Measurements from ENCODE around the gene PSMA5. TPM values are rescaled to one million over a fixed set of nuclear protein-coding genes. Genes with fewer than 3 reads are reported as not detected.
A peak's percentile ranks its signal among the peaks of the same experiment; 100 is the strongest.

PSMA5 gene
- total and polyA plus RNA-seq, 2 of the 13 experiments (the other 11 are each of a cell fraction or from before 2014, with no cell fraction given): 140 to 169 TPM

DNA sequence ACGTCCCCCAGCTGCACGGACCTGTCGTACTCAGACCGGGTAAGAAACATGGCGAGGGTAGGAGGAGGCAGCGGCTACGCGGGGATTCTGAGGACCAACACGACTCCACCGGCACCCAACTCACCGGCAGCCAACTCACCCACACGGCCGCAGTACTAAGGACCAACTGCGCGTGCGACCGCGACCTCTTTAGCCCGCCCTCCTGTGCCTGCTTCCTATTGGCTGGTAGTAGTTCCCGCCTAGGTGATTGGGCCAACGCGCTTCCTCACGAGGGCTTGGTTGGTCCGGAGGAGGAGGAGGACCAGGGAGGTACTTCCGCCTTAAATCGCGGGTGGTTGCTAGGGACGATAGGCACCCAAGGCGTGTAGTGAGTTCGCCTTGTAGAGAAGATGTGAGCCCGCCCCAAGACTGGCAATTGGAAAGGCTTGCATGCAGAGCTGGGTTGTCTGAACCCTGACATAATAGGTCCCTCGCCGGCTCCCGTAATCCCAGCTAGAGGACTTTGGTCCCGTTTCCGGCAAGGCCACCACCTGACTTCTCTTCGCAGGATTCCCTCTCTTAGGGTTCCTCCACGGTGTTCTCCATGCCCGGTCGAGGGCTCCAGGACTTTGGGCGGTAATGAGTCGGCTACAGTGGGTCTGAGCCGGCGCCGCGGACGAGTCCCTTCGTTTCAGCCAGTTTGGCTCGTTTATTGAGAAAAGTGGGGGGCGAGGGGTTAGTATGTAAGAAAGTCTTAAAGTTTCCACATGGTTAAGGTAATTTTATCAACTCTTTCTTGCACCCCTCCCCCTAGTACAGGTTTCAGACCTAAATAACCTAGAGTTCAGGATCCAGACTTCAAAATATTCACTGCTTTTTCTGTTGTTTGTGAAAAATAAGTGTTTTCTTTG, at the start of gene PSMA5 (continued):
- TF ChIP-seq, protein P1, sequence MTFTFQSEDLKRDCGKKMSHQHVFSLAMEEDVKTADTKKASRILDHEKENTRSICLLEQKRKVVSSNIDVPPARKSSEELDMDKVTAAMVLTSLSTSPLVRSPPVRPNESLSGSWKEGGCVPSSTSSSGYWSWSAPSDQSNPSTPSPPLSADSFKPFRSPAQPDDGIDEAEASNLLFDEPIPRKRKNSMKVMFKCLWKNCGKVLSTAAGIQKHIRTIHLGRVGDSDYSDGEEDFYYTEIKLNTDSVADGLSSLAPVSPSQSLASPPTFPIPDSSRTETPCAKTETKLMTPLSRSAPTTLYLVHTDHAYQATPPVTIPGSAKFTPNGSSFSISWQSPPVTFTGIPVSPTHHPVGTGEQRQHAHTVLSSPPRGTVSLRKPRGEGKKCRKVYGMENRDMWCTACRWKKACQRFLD (CRISPR knock-in tag; IDR thresholded peaks at IDR 0.05; ENCODE audit: borderline replicate concordance): no peak
- TF ChIP-seq SOX6 (IDR thresholded peaks at IDR 0.05) (no peak), SOX6 (CRISPR knock-in tag; IDR thresholded peaks at IDR 0.05) (peak; percentile 63), RFX3 (CRISPR knock-in tag; IDR thresholded peaks at IDR 0.05) (peak; percentile 67), RAD21 (CRISPR knock-in tag; IDR thresholded peaks at IDR 0.05) (peak; percentile 60), MBD4 (IDR thresholded peaks at IDR 0.05; ENCODE audit: borderline replicate concordance, low read length) (no peak), NAIF1 (CRISPR knock-in tag; IDR thresholded peaks at IDR 0.05; ENCODE audit: borderline replicate concordance) (peak; percentile 73; the same call in 1 of the 2 replicates), KDM5B (CRISPR knock-in tag; IDR thresholded peaks at IDR 0.05; ENCODE audit: borderline replicate concordance) (peak; percentile 82; the same call in 1 of the 2 replicates), ARHGAP35 (CRISPR knock-in tag; IDR thresholded peaks at IDR 0.05; ENCODE audit: borderline replicate concordance) (no peak), MYNN (CRISPR knock-in tag; IDR thresholded peaks at IDR 0.05; ENCODE audit: low read depth) (peak; percentile 82; the same call in 1 of the 2 replicates), CENPX (CRISPR knock-in tag; IDR thresholded peaks at IDR 0.05) (no peak), HES4 (CRISPR knock-in tag; IDR thresholded peaks at IDR 0.05; ENCODE audit: borderline replicate concordance) (no peak; the same call in 1 of the 2 replicates), EHMT2 (IDR thresholded peaks at IDR 0.05; ENCODE audit: borderline replicate concordance, low read depth, low read length) (peak; percentile 89; the same call in 1 of the 2 replicates)
- TF ChIP-seq, protein P2, sequence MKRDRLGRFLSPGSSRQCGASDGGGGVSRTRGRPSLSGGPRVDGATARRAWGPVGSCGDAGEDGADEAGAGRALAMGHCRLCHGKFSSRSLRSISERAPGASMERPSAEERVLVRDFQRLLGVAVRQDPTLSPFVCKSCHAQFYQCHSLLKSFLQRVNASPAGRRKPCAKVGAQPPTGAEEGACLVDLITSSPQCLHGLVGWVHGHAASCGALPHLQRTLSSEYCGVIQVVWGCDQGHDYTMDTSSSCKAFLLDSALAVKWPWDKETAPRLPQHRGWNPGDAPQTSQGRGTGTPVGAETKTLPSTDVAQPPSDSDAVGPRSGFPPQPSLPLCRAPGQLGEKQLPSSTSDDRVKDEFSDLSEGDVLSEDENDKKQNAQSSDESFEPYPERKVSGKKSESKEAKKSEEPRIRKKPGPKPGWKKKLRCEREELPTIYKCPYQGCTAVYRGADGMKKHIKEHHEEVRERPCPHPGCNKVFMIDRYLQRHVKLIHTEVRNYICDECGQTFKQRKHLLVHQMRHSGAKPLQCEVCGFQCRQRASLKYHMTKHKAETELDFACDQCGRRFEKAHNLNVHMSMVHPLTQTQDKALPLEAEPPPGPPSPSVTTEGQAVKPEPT (CRISPR knock-in tag; IDR thresholded peaks at IDR 0.05; ENCODE audit: low read depth): no peak
- TF ChIP-seq, protein P3, sequence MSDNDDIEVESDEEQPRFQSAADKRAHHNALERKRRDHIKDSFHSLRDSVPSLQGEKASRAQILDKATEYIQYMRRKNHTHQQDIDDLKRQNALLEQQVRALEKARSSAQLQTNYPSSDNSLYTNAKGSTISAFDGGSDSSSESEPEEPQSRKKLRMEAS (IDR thresholded peaks at IDR 0.05): peak; percentile 91
- TF ChIP-seq, protein P4, sequence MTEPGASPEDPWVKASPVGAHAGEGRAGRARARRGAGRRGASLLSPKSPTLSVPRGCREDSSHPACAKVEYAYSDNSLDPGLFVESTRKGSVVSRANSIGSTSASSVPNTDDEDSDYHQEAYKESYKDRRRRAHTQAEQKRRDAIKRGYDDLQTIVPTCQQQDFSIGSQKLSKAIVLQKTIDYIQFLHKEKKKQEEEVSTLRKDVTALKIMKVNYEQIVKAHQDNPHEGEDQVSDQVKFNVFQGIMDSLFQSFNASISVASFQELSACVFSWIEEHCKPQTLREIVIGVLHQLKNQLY (CRISPR knock-in tag; IDR thresholded peaks at IDR 0.05): peak; percentile 14; the same call in 1 of the 2 replicates
- TF ChIP-seq, protein P5, sequence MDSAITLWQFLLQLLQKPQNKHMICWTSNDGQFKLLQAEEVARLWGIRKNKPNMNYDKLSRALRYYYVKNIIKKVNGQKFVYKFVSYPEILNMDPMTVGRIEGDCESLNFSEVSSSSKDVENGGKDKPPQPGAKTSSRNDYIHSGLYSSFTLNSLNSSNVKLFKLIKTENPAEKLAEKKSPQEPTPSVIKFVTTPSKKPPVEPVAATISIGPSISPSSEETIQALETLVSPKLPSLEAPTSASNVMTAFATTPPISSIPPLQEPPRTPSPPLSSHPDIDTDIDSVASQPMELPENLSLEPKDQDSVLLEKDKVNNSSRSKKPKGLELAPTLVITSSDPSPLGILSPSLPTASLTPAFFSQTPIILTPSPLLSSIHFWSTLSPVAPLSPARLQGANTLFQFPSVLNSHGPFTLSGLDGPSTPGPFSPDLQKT (CRISPR knock-in tag; IDR thresholded peaks at IDR 0.05; ENCODE audit: borderline replicate concordance): no peak; the same call in 1 of the 2 replicates
